Measurements from ENCODE around the gene SMG1. TPM values are rescaled to one million over a fixed set of nuclear protein-coding genes. Genes with fewer than 3 reads are reported as not detected.
A peak's percentile ranks its signal among the peaks of the same experiment; 100 is the strongest.

SMG1 gene
- total and polyA plus RNA-seq, 2 of the 13 experiments (the other 11 are each of a cell fraction or from before 2014, with no cell fraction given): 48.7 to 53.7 TPM

DNA sequence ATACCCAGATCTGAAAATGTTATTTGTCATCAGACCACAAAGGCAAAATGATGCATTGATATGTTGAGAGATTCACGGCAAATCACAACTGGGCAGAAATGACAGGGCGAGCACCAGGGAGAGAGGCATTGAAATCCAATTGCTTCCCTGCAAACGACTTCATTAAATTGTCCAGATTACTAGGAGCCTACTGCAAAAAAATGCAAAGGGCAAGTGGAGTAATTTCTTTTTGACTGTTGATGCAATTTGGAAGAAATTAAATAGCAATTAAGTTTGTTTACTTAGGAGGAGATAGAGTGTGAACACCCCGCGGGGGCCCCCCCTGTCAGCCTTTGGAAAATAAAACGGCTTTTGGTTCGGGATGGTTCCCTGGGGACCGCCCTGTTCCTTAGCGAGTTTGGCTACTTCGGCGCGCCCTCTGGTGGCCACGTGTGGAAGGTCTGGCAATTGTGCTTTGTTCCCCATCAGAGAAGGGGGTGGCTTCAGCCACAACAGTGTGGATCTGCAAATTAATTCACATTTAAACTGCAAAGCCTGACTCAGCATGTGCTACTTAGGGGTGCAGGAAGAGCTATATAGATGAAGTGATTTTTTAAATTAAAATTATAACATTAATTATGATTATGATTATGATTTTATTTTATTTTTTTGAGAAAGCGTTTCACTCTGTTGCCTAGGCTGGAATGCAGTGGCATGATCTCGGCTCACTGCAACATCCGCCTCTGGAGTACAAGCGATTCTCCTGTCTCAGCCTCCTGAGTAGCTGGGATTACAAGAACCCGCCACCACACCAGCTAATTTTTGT, 43.0 kb upstream of the SMG1 start (continued):
- TF ChIP-seq JARID2 (CRISPR knock-in tag; IDR thresholded peaks at IDR 0.05; ENCODE audit: insufficient replicate concordance) (peak; percentile 81), MIER3 (CRISPR knock-in tag; IDR thresholded peaks at IDR 0.05; ENCODE audit: borderline replicate concordance) (peak; percentile 85; the same call in 1 of the 2 replicates), CEBPG (CRISPR knock-in tag; IDR thresholded peaks at IDR 0.05) (peak; percentile 36; the same call in 1 of the 2 replicates), ZMYM2 (CRISPR knock-in tag; IDR thresholded peaks at IDR 0.05) (no peak), RFXAP (CRISPR knock-in tag; IDR thresholded peaks at IDR 0.05; ENCODE audit: borderline replicate concordance) (peak; percentile 51; the same call in 1 of the 2 replicates), SMC3 (IDR thresholded peaks at IDR 0.05; ENCODE audit: low read length) (peak; percentile 94), SPEN (CRISPR knock-in tag; IDR thresholded peaks at IDR 0.05; ENCODE audit: low read depth) (peak; percentile 37; the same call in 1 of the 2 replicates), EP300 (IDR thresholded peaks at IDR 0.05; ENCODE audit: low read depth in 2 of 2, low read length in 2 of 2) (0 out of 4 replicates have a peak, but pooled peaks of 1 of the 2 experiments have one; percentile 26), EP300 (CRISPR knock-in tag; IDR thresholded peaks at IDR 0.05; ENCODE audit: borderline replicate concordance) (no peak), FOXA3 (CRISPR knock-in tag; IDR thresholded peaks at IDR 0.05) (peak; percentile 44), MAFF (IDR thresholded peaks at IDR 0.05; ENCODE audit: low read depth, low read length) (0 out of 2 replicates have a peak, but pooled peaks have one; percentile 12), AHR (CRISPR knock-in tag; IDR thresholded peaks at IDR 0.05) (peak; percentile 77; the same call in 1 of the 2 replicates), CC2D1A (CRISPR knock-in tag; IDR thresholded peaks at IDR 0.05) (no peak), MAZ (IDR thresholded peaks at IDR 0.05; ENCODE audit: borderline replicate concordance, low read depth, low read length) (no peak), MAZ (CRISPR knock-in tag; IDR thresholded peaks at IDR 0.05; ENCODE audit: low read depth) (peak; percentile 11; the same call in 1 of the 2 replicates), ZFP1 (CRISPR knock-in tag; IDR thresholded peaks at IDR 0.05) (0 out of 2 replicates have a peak, but pooled peaks have one; percentile 59), CBX1 (IDR thresholded peaks at IDR 0.05; ENCODE audit: low read depth) (peak; percentile 50), ZNF772 (CRISPR knock-in tag; IDR thresholded peaks at IDR 0.05) (no peak), NCOA2 (CRISPR knock-in tag; IDR thresholded peaks at IDR 0.05) (0 out of 2 replicates have a peak, but pooled peaks have one; percentile 37), ZFYVE20 (CRISPR knock-in tag; IDR thresholded peaks at IDR 0.05; ENCODE audit: borderline replicate concordance, low read depth) (no peak), NFIC (IDR thresholded peaks at IDR 0.05; ENCODE audit: low read length) (no peak), TBX2 (CRISPR knock-in tag; IDR thresholded peaks at IDR 0.05; ENCODE audit: borderline replicate concordance) (peak; percentile 65), KLF11 (CRISPR knock-in tag; IDR thresholded peaks at IDR 0.05) (peak; percentile 65; the same call in 1 of the 2 replicates)
- TF ChIP-seq, protein P1, sequence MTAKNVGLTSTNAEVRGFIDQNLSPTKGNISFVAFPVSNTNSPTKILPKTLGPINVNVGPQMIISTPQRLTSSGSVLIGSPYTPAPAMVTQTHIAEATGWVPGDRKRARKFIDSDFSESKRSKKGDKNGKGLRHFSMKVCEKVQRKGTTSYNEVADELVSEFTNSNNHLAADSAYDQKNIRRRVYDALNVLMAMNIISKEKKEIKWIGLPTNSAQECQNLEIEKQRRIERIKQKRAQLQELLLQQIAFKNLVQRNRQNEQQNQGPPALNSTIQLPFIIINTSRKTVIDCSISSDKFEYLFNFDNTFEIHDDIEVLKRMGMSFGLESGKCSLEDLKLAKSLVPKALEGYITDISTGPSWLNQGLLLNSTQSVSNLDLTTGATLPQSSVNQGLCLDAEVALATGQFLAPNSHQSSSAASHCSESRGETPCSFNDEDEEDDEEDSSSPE (CRISPR knock-in tag; IDR thresholded peaks at IDR 0.05): 0 out of 2 replicates have a peak, but pooled peaks have one; percentile 45
- TF ChIP-seq, protein P2, sequence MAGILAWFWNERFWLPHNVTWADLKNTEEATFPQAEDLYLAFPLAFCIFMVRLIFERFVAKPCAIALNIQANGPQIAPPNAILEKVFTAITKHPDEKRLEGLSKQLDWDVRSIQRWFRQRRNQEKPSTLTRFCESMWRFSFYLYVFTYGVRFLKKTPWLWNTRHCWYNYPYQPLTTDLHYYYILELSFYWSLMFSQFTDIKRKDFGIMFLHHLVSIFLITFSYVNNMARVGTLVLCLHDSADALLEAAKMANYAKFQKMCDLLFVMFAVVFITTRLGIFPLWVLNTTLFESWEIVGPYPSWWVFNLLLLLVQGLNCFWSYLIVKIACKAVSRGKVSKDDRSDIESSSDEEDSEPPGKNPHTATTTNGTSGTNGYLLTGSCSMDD (CRISPR knock-in tag; IDR thresholded peaks at IDR 0.05): no peak
- TF ChIP-seq, protein P3, sequence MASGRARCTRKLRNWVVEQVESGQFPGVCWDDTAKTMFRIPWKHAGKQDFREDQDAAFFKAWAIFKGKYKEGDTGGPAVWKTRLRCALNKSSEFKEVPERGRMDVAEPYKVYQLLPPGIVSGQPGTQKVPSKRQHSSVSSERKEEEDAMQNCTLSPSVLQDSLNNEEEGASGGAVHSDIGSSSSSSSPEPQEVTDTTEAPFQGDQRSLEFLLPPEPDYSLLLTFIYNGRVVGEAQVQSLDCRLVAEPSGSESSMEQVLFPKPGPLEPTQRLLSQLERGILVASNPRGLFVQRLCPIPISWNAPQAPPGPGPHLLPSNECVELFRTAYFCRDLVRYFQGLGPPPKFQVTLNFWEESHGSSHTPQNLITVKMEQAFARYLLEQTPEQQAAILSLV (CRISPR knock-in tag; IDR thresholded peaks at IDR 0.05; ENCODE audit: borderline replicate concordance): 0 out of 2 replicates have a peak, but pooled peaks have one; percentile 24
- TF ChIP-seq, protein P4, sequence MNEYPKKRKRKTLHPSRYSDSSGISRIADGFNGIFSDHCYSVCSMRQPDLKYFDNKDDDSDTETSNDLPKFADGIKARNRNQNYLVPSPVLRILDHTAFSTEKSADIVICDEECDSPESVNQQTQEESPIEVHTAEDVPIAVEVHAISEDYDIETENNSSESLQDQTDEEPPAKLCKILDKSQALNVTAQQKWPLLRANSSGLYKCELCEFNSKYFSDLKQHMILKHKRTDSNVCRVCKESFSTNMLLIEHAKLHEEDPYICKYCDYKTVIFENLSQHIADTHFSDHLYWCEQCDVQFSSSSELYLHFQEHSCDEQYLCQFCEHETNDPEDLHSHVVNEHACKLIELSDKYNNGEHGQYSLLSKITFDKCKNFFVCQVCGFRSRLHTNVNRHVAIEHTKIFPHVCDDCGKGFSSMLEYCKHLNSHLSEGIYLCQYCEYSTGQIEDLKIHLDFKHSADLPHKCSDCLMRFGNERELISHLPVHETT (CRISPR knock-in tag; conservative IDR thresholded peaks at IDR 0.05): 0 out of 2 replicates have a peak, but pooled peaks have one; percentile 47
